ENCODE data around the gene LRRC8D.

Gene LRRC8D

DNA sequence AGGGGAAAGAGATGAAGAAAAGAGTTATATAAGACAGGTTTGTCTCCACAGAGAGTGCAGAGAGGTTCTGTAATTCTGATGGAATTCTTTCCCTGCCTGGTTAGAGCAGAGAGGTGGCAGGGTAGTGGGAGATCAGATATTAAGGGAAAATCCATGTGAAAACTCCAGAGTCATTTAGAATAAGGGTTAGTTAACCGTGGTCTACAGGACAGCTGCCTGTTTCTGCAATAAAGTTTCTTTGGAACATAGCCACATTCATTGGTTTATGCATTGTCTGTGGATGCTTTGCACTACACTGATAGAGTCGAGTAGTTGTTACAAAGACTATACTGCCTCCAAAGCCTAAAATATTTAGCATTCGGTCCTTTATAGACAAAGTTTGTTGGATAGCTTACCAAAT is 55.6 kb downstream of the LRRC8D start:
- TF ChIP-seq, protein P1, sequence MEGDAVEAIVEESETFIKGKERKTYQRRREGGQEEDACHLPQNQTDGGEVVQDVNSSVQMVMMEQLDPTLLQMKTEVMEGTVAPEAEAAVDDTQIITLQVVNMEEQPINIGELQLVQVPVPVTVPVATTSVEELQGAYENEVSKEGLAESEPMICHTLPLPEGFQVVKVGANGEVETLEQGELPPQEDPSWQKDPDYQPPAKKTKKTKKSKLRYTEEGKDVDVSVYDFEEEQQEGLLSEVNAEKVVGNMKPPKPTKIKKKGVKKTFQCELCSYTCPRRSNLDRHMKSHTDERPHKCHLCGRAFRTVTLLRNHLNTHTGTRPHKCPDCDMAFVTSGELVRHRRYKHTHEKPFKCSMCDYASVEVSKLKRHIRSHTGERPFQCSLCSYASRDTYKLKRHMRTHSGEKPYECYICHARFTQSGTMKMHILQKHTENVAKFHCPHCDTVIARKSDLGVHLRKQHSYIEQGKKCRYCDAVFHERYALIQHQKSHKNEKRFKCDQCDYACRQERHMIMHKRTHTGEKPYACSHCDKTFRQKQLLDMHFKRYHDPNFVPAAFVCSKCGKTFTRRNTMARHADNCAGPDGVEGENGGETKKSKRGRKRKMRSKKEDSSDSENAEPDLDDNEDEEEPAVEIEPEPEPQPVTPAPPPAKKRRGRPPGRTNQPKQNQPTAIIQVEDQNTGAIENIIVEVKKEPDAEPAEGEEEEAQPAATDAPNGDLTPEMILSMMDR (conservative IDR thresholded peaks at IDR 0.05), result no peak
- no peak overlapping the region for H3K27ac ChIP-seq

DNA sequence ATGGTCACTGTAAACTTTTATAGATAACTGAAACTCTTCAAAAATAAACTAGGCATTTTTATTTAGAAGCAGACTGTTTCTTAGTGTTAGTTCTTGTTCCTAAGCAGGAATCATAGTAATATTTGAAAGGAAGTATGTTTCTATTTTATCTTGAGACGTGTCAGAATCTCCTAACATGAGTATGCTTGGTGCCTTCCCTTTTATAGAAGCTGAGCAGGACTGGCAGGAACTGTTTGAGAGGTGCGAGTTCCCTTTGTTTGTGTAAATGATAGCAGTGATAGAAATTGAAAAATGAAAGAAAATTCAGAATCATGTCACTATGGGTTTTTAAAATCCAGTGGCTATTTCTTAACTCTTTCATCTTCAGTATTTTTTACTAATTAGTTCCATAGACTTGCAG is 56.9 kb downstream of the LRRC8D start:
- TF ChIP-seq, protein P1 (conservative IDR thresholded peaks at IDR 0.05), result no peak
- no peak overlapping the region for H3K27ac ChIP-seq

DNA sequence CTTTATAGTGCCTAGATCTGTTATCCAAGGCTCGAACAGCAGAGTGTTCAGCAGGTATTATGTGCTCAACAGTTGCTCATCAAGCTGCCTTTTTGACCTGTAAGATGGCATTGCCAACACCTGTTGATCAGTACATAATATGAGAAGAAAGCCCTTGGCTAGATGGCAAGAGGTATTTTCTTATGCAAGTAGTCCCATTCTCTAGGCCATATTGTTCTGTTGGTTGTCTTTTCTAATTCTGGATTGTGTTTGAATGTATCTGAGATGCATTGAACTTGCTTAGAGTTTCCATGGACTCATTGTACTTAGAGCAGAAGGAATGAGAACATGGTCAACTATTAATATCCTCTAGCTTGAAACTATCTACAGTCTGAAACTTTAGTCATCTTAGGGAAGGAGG is 57.4 kb downstream of the LRRC8D start:
- TF ChIP-seq, protein P1 (conservative IDR thresholded peaks at IDR 0.05), result no peak
- H3K27ac ChIP-seq, result no peak overlapping the region

DNA sequence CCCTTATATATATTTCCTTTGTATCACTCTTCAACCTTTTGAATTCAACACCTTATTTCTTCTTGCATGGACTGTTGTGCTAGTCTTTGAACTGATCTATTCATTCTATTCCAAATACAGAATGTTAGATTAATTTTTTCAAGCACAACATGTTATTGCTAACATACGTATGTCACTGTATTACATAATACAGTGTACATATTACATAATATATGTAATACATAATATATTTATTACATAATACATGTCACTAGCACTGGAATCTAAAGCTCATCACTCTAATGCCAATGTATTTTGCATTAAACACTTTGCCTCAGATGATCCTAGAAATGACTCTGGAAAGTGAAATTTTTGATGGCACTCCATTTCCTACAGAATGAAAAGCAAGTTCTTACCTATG is 59.8 kb downstream of the LRRC8D start:
- TF ChIP-seq, protein P1 (conservative IDR thresholded peaks at IDR 0.05), result no peak

DNA sequence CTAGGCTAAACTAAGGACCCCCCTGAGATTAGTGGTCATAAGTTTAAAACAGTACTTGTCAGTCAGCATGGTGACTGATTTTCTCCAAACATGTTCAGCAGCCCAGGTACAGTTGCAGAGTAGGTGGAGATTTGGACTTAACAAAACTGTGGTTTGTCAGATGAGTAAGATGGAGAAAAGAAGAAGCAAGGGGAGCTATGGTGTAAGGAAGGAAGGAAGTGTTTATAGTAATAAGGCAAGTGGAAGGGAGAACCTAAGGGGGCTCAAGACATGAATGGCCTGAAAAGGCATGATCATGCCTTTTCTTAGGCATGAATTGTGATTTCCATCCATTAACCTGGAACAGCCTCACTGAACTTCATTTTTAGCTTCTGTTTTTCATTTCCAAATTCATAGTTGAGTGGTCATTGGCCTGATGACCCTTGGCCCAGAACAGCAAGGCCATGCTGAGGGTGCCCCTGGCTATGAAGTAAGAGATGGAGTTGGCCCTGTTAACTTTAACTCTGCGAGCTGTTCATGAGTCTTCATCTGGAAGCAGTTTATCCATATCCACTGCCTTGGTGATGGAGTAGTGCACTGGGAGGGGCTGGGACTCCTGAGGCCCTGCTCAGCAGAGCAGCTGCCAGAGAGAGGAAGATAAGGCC is 60.7 kb downstream of the LRRC8D start:
- H3K27ac ChIP-seq, result no peak overlapping the region
- TF ChIP-seq, protein P1 (conservative IDR thresholded peaks at IDR 0.05), result no peak

More for the DNA sequence above, 59.8 kb downstream of the LRRC8D start:
- H3K27ac ChIP-seq, result no peak overlapping the region

DNA sequence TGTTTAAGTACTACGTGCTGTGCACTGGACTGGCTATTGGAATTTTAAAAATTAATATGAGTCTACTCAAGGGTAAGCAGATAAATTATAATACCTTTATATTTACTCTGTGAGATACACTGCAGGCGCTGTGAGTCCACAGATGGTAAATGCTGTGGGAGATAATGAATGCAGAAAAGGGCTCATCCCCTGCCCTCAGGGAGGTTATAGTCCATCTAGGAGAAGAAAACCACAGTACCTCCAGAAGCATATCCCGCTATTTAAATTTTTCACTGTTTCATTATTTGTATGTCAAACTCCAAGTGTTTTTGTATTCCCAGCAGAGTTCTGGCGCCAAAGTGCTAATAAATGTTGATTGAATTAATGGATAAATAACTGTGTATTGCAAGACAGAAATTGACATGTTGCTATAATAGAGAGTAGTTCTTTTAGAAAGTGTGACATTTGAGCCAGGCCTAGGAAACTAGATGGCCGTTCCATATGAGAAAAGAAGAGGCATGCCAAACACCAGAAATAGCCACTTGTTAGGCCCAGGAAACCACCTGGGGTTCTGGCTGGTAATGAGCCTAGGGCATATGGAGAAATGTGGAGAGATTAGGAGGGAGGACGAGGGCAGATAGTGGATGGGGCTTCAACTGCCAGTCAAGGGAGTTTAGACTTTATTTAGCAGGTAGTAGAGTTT is 61.7 kb downstream of the LRRC8D start:
- no peak overlapping the region for H3K27ac ChIP-seq
- TF ChIP-seq, protein P1 (conservative IDR thresholded peaks at IDR 0.05), result no peak

DNA sequence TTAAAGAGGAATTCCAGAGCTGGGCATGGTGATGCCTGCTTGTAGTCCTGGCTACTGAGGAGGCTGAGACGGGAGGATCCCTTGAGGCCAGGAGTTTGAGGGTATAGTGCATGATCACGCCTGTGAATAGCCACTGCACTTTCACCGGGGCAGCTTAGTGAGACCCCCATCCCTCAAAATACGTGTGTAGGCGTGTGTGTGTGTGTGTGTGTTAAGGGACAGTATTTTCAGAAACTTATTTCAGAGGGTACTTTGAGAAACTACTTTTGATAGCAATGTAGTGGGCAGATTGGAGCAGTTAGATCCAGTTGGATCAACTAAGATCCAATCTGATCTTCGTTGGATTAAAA is 62.2 kb downstream of the LRRC8D start:
- H3K27ac ChIP-seq, result no peak overlapping the region
- TF ChIP-seq, protein P1 (conservative IDR thresholded peaks at IDR 0.05), result no peak
